Stomach (tissue), 9 donors: ENCODE results near the gene TRPT1. TPM values are rescaled to one million over a fixed set of nuclear protein-coding genes. Genes with fewer than 3 reads are reported as not detected.

Experiments used
- DNase-seq, 2 donors: peaks; one replicate each; pipeline versions ENCODE4 v3.0.0 to v3.0.0-alpha.2; 2013 to 2019
- H3K27ac ChIP-seq, 5 donors: fragments of 200-600 bp in 4 of 5; sonication (generic) in 4 of 5; one replicate each; pipeline ENCODE4 v1.5.1; 2013 to 2019; ENCODE audit warnings: mild to moderate bottlenecking in 1 of 5, moderate library complexity in 1 of 5
- H3K27me3 ChIP-seq, 3 donors: fragments of 200-600 bp; sonication (generic); one replicate each; pipeline ENCODE4 v1.5.1; 2017 to 2019; ENCODE audit warnings: mixed run types in 1 of 3
- H3K36me3 ChIP-seq, 4 donors: fragments of 200-600 bp; sonication (generic); 1 replicate in 3 of 4; 2 replicates in 1 of 4; pipeline ENCODE4 v1.5.1; 2016 to 2019
- H3K4me1 ChIP-seq, 4 donors: fragments of 200-600 bp; sonication (generic); one replicate each; pipeline ENCODE4 v1.5.1; 2016 to 2019
- H3K4me3 ChIP-seq, 4 donors: fragments of 200-600 bp; sonication (generic) in 3 of 4; one replicate each; pipeline ENCODE4 v1.5.1; 2016 to 2019; ENCODE audit warnings: mild to moderate bottlenecking in 1 of 4
- H3K9me3 ChIP-seq, 4 donors: fragments of 200-600 bp; sonication (generic); one replicate each; pipeline ENCODE4 v1.5.1; 2016 to 2019
- EP300 ChIP-seq: sonication (generic); formaldehyde crosslinking; IDR thresholded peaks from one replicate; pipeline ENCODE4 v1.6.1; 2017; ENCODE audit warnings: antibody characterized with exemption
- POLR2A ChIP-seq, 4 donors: fragments of 450-650 bp; IDR thresholded peaks; one replicate each; pipeline ENCODE4 v1.6.1; 2016; ENCODE audit warnings: antibody characterized with exemption in 4 of 4, control low read depth in 2 of 4, mild to moderate bottlenecking in 1 of 4, moderate library complexity in 1 of 4
- POLR2AphosphoS5 ChIP-seq, 3 donors: sonication (generic); formaldehyde crosslinking; IDR thresholded peaks; one replicate each; pipeline ENCODE4 v1.6.1; 2016; ENCODE audit warnings: antibody characterized with exemption in 3 of 3
- WGBS, 5 donors: extraction: QIAGEN DNeasy Blood & Tissue Kit in 3 of 5; methylation state at CpG; one replicate each; pipeline versions ENCODE4 v1.1.5 to v1.1.7; 2013 to 2018; 5-methylcytosine and 5-hydroxymethylcytosine counted together
- intact Hi-C: fragments of 100-400 bp; cut with DNase I; formaldehyde crosslinking; loops from one replicate; pipeline ENCODE4 v1.15.1; 2023; ENCODE audit warnings: low total_unique reads
- polyA plus RNA-seq, 3 donors: library from polyadenylated mRNA; stranded (reverse); fragments of 200-250 nt; gene quantifications; one replicate each; pipeline ENCODE4 v1.2.3, GENCODE V29; 2013
- total RNA-seq, 5 donors: library from RNA; depleted of rRNA; stranded (reverse); fragments of >200 nt; gene quantifications; one replicate each; pipeline versions ENCODE4 v1.1.0 to v1.2.3, GENCODE V29; 2014 to 2016
- TF ChIP-seq, protein P1 (sequence below), 7 experiments: fragments of 450-650 bp in 4 of 7; fragments of 200-600 bp in 3 of 7; sonication (generic) in 3 of 7; IDR thresholded peaks; one replicate each; pipeline ENCODE4 v1.5.1; 2016 to 2019; ENCODE audit warnings: antibody characterized with exemption in 7 of 7, control low read depth in 2 of 7, mild to moderate bottlenecking in 1 of 7
- donor health status: healthy with polysubstance abuse.
- donor health status: Bipolar disorder and iron deficiency.
- donor health status: healthy.

TRPT1 gene
- total and polyA plus RNA-seq, 8 donors: 15.2 to 425 (median 77.8) TPM

DNA sequence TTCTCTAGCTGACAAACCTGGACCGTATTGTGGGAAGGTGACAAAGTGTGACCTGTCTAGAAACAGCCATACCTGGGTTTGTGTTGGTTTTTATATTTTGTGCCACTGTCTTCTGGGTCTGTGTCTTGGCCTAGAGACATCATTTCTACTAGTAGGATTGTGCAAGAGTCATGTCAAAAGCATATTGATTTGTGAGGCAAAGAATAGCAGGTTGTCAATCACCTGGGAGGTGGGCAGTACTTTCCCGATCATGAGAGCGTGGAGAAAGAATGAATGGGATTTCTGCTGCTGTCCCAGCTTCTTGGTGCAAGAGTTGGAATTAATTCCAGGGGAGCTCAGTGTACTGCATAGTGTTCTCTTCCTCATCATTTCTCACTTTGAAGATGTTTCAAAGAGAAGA is 24.4 kb downstream of the TRPT1 start:
- no peak for DNase-seq
- TF ChIP-seq, protein P1, sequence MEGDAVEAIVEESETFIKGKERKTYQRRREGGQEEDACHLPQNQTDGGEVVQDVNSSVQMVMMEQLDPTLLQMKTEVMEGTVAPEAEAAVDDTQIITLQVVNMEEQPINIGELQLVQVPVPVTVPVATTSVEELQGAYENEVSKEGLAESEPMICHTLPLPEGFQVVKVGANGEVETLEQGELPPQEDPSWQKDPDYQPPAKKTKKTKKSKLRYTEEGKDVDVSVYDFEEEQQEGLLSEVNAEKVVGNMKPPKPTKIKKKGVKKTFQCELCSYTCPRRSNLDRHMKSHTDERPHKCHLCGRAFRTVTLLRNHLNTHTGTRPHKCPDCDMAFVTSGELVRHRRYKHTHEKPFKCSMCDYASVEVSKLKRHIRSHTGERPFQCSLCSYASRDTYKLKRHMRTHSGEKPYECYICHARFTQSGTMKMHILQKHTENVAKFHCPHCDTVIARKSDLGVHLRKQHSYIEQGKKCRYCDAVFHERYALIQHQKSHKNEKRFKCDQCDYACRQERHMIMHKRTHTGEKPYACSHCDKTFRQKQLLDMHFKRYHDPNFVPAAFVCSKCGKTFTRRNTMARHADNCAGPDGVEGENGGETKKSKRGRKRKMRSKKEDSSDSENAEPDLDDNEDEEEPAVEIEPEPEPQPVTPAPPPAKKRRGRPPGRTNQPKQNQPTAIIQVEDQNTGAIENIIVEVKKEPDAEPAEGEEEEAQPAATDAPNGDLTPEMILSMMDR (IDR thresholded peaks at IDR 0.05): no peak
- TF ChIP-seq EP300 (no peak), POLR2A (IDR thresholded peaks at IDR 0.05) (no peak), POLR2AphosphoS5 (IDR thresholded peaks at IDR 0.05) (no peak)
- H3K4me1 ChIP-seq: peaks cover 23 to 31% (median 28%) of the 10 kb centered on the region in 4 donors
- WGBS, 5 donors: 68 to 89% (median 74%) methylated on average over 3 of the region's 3 CpGs
- intact Hi-C loops: loop anchor here (10.0 kb wide), 1 partner anchor 93 kb away; the partner anchor contains the start of gene KCNK4
- H3K36me3 ChIP-seq: peaks cover 73 to 94% (median 86%) of the 10 kb centered on the region in 4 donors
- no peak overlapping the region for H3K4me3 ChIP-seq
- no peaks in the 10 kb centered on the region for H3K27me3 ChIP-seq
- no peaks in the 10 kb centered on the region for H3K9me3 ChIP-seq
- H3K27ac ChIP-seq: no peak overlapping the region

DNA sequence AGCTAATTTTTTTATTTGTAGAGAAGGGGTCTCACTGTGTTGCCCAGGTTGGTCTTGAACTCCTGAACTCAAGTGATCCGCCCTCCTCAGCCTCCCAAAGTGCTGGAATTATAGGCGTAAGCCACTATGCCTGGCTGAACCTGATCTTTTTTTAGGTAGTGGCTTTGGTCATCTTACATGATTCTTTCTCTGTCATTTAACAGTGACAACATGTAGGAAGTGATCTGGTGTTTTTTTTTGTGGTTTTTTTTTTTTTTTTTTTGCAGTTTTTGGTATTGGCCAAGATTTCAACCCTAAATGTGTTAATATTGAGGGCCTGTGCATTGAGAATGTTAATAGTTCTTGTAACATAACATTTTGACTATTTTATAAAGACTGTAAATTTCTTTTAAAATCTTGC is 27.5 kb downstream of the TRPT1 start:
- intact Hi-C loops: no loop called here
- TF ChIP-seq POLR2A (IDR thresholded peaks at IDR 0.05) (no peak), POLR2AphosphoS5 (IDR thresholded peaks at IDR 0.05) (no peak), EP300 (no peak)
- 92 to 98% (median 95%) methylated on average over 2 of the region's 2 CpGs for WGBS, 5 donors
- DNase-seq: no peak
- no peaks in the 10 kb centered on the region for H3K9me3 ChIP-seq
- no peaks in the 10 kb centered on the region for H3K27me3 ChIP-seq
- peaks cover 95 to 100% (median 100%) of the 10 kb centered on the region in 4 donors for H3K36me3 ChIP-seq
- H3K4me3 ChIP-seq: no peak overlapping the region
- peaks cover 0 to 1% (median 0%) of the 10 kb centered on the region in 4 donors for H3K4me1 ChIP-seq
- no peak overlapping the region for H3K27ac ChIP-seq

DNA sequence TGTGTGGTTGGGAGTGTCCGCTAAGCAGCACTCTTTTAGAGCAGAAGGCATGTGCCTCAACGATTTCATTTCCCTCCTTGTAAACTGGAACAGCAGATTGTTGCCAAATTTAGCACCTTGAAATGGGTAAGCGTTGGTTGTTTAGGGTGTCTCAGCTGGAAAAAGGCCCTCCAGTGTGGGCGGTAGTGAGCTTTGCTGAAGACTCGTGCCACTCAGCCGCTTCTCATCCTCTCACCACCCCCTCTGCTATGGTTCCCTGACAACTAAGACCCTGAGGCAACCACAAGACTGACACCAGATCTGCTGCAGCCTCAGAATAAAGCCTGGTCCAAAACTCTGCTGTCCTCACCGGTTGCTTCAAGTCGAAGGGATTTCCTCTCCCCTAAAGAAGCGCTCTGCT is 29.4 kb downstream of the TRPT1 start:
- WGBS, 5 donors: 82 to 90% (median 89%) methylated on average over 9 of the region's 9 CpGs
- H3K27ac ChIP-seq: no peak overlapping the region
- H3K9me3 ChIP-seq: no peaks in the 10 kb centered on the region
- no peak for DNase-seq
- H3K27me3 ChIP-seq: no peaks in the 10 kb centered on the region
- H3K4me1 ChIP-seq: no peaks in the 10 kb centered on the region
- intact Hi-C loops: no loop called here
- H3K4me3 ChIP-seq: no peak overlapping the region
- H3K36me3 ChIP-seq: peaks cover 86 to 95% (median 93%) of the 10 kb centered on the region in 4 donors
- TF ChIP-seq POLR2AphosphoS5 (IDR thresholded peaks at IDR 0.05): no peak
- no peak for TF ChIP-seq EP300
- TF ChIP-seq, protein P1 (IDR thresholded peaks at IDR 0.05): no peak
- no peak for TF ChIP-seq POLR2A (IDR thresholded peaks at IDR 0.05)

DNA sequence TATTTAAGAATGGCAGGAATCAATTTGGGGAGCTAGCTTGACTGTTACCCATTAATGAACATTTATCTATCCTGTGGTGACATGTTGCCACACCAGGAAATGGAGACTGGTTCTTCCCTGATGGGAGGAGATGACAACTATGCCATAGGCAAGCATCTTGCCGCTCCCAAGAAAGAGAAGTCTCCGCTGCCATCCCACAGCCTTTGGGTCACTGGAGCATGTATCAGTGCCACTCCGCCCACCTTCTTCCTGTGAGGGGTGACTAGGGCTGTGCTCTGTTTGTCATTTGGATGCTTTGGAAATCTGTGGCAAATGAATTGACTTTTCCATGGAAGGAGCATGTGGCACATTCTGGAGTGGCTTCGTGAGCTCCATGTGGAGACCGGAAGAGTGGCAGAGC is 33.6 kb downstream of the TRPT1 start:
- no peaks in the 10 kb centered on the region for H3K9me3 ChIP-seq
- peaks cover 50 to 74% (median 62%) of the 10 kb centered on the region in 4 donors for H3K36me3 ChIP-seq
- WGBS, 5 donors: 90 to 97% (median 91%) methylated on average over 5 of the region's 5 CpGs

More for the DNA sequence above, 33.6 kb downstream of the TRPT1 start:
- intact Hi-C loops: no loop called here
- H3K4me3 ChIP-seq: no peak overlapping the region
- H3K4me1 ChIP-seq: peaks cover 0 to 6% (median 4%) of the 10 kb centered on the region in 4 donors
- TF ChIP-seq, protein P1 (IDR thresholded peaks at IDR 0.05): no peak
- no peak for TF ChIP-seq POLR2AphosphoS5 (IDR thresholded peaks at IDR 0.05)
- no peak for TF ChIP-seq EP300
- TF ChIP-seq POLR2A (IDR thresholded peaks at IDR 0.05): no peak
- no peak for DNase-seq
- H3K27me3 ChIP-seq: no peaks in the 10 kb centered on the region
- no peak overlapping the region for H3K27ac ChIP-seq
